H9 (cell line): ENCODE results near the gene ZNF407. TPM values are rescaled to one million over a fixed set of nuclear protein-coding genes. Genes with fewer than 3 reads are reported as not detected.

Source experiments
- DNase-seq: peaks from one replicate; pipeline ENCODE4 v3.0.0-alpha.2; 2017
- H2AFZ ChIP-seq: one replicate; pipeline ENCODE4 v1.6.1; 2013; ENCODE audit warnings: mild to moderate bottlenecking, low read length, control low read depth, moderate library complexity
- H2AK5ac ChIP-seq: 2 replicates; pipeline ENCODE4 v1.6.1; 2013; ENCODE audit warnings: low read length, control low read depth, mixed read lengths; ENCODE audit not compliant: insufficient read length
- H2BK120ac ChIP-seq: one replicate; pipeline ENCODE4 v1.6.1; 2013; ENCODE audit warnings: low read depth, mild to moderate bottlenecking, low read length, control low read depth, inconsistent platforms; ENCODE audit not compliant: poor library complexity, severe bottlenecking
- H2BK12ac ChIP-seq: 2 replicates; pipeline ENCODE4 v1.6.1; 2013; ENCODE audit warnings: low read length, control low read depth, mixed read lengths, low read depth; ENCODE audit not compliant: insufficient read length
- H2BK15ac ChIP-seq: 2 replicates; pipeline ENCODE4 v1.6.1; 2013; ENCODE audit warnings: low read depth, low read length, control low read depth
- H2BK20ac ChIP-seq: one replicate; pipeline ENCODE4 v1.6.1; 2013; ENCODE audit warnings: low read depth, mild to moderate bottlenecking, low read length, control low read depth, inconsistent platforms; ENCODE audit not compliant: poor library complexity, severe bottlenecking
- H2BK5ac ChIP-seq: 2 replicates; pipeline ENCODE4 v1.6.1; 2013; ENCODE audit warnings: low read length, control low read depth, mixed read lengths; ENCODE audit not compliant: insufficient read length
- H3K14ac ChIP-seq: 2 replicates; pipeline ENCODE4 v1.6.1; 2013; ENCODE audit warnings: low read length, control low read depth; ENCODE audit not compliant: insufficient read depth
- H3K18ac ChIP-seq: 2 replicates; pipeline ENCODE4 v1.6.1; 2013; ENCODE audit warnings: low read depth, mild to moderate bottlenecking, mixed read lengths, low read length, control low read depth; ENCODE audit not compliant: insufficient read length
- H3K23ac ChIP-seq: 2 replicates; pipeline ENCODE4 v1.6.1; 2013; ENCODE audit warnings: low read length, control low read depth, mixed read lengths, low read depth; ENCODE audit not compliant: insufficient read length
- H3K23me2 ChIP-seq: 2 replicates; pipeline ENCODE4 v1.6.1; 2013; ENCODE audit warnings: low read depth, mild to moderate bottlenecking, mixed read lengths, low read length, control low read depth; ENCODE audit not compliant: insufficient read length, poor library complexity, severe bottlenecking
- H3K27ac ChIP-seq: 2 replicates; pipeline ENCODE4 v1.5.1; 2013; ENCODE audit warnings: low read length, control low read depth, mixed read lengths, low read depth; ENCODE audit not compliant: insufficient read length
- H3K27me3 ChIP-seq: 2 replicates; pipeline ENCODE4 v1.6.1; 2013; ENCODE audit warnings: low read length, control low read depth, inconsistent platforms; ENCODE audit not compliant: insufficient read depth
- H3K4ac ChIP-seq: 2 replicates; pipeline ENCODE4 v1.6.1; 2013; ENCODE audit warnings: low read depth, mild to moderate bottlenecking, control low read depth, inconsistent platforms, low read length, moderate library complexity
- H3K4me1 ChIP-seq: 2 replicates; pipeline ENCODE4 v1.6.1; 2013; ENCODE audit warnings: low read length, control low read depth, inconsistent platforms; ENCODE audit not compliant: insufficient read depth
- H3K4me2 ChIP-seq: 2 replicates; pipeline ENCODE4 v1.6.1; 2013; ENCODE audit warnings: low read length, control low read depth, mixed read lengths; ENCODE audit not compliant: insufficient read length, insufficient read depth
- H3K56ac ChIP-seq: 2 replicates; pipeline ENCODE4 v1.6.1; 2013; ENCODE audit warnings: low read depth, mild to moderate bottlenecking, mixed read lengths, low read length, control low read depth; ENCODE audit not compliant: insufficient read length
- H3K79me1 ChIP-seq: 2 replicates; pipeline ENCODE4 v1.6.1; 2013; ENCODE audit warnings: low read depth, mild to moderate bottlenecking, moderate library complexity, low read length, control low read depth, inconsistent platforms; ENCODE audit not compliant: insufficient read depth, poor library complexity, severe bottlenecking
- H3K79me2 ChIP-seq: 2 replicates; pipeline ENCODE4 v1.6.1; 2013; ENCODE audit warnings: low read length, control low read depth, inconsistent platforms; ENCODE audit not compliant: insufficient read depth
- H3K9ac ChIP-seq: 2 replicates; pipeline ENCODE4 v1.6.1; 2013; ENCODE audit warnings: low read length, control low read depth, mixed read lengths; ENCODE audit not compliant: insufficient read length; ENCODE audit errors: extremely low read depth
- H3K9me3 ChIP-seq: one replicate; pipeline ENCODE4 v1.6.1; 2013; ENCODE audit warnings: low read depth, low read length, inconsistent platforms; ENCODE audit not compliant: control insufficient read depth
- H3T11ph ChIP-seq: one replicate; pipeline ENCODE4 v1.6.1; 2013; ENCODE audit warnings: mild to moderate bottlenecking, low read length, control low read depth, inconsistent platforms
- H4K20me1 ChIP-seq: one replicate; pipeline ENCODE4 v1.6.1; 2013; ENCODE audit not compliant: control insufficient read depth, insufficient read length, insufficient read depth
- H4K5ac ChIP-seq: 2 replicates; pipeline ENCODE4 v1.6.1; 2013; ENCODE audit warnings: low read depth, mild to moderate bottlenecking, mixed read lengths, low read length, control low read depth; ENCODE audit not compliant: insufficient read length
- H4K8ac ChIP-seq: replicated peaks from 2 replicates; pipeline ENCODE4 v1.6.1; 2013; ENCODE audit warnings: low read length, control low read depth, mixed read lengths, low read depth; ENCODE audit not compliant: insufficient read length
- H4K91ac ChIP-seq: 2 replicates; pipeline ENCODE4 v1.6.1; 2013; ENCODE audit warnings: low read depth, mild to moderate bottlenecking, moderate library complexity, mixed read lengths, low read length, control low read depth; ENCODE audit not compliant: insufficient read length
- H3K27ac Mint-ChIP-seq, 3 experiments: 2 replicates in 2 of 3; 3 replicates in 1 of 3; pipeline ENCODE4 v1.8.0; 2020 to 2021; ENCODE audit warnings: mixed read lengths in 3 of 3, mild to moderate bottlenecking in 1 of 3, moderate library complexity in 1 of 3
- H3K27me3 Mint-ChIP-seq: 2 replicates; pipeline ENCODE4 v1.8.0; 2021; ENCODE audit warnings: low read depth, mild to moderate bottlenecking, moderate library complexity, mixed read lengths
- H3K36me3 Mint-ChIP-seq, 3 experiments: 2 replicates in 2 of 3; 3 replicates in 1 of 3; pipeline ENCODE4 v1.8.0; 2020 to 2021; ENCODE audit warnings: low read depth in 3 of 3, mixed read lengths in 3 of 3; ENCODE audit not compliant: insufficient read depth in 1 of 3
- H3K4me1 Mint-ChIP-seq, 2 experiments: 2 replicates each; pipeline ENCODE4 v1.8.0; 2020; ENCODE audit warnings: mixed read lengths in 2 of 2
- H3K4me3 Mint-ChIP-seq, 2 experiments: 2 replicates in 1 of 2; 3 replicates in 1 of 2; pipeline ENCODE4 v1.8.0; 2020 to 2021; ENCODE audit warnings: mild to moderate bottlenecking in 2 of 2, mixed read lengths in 2 of 2, moderate library complexity in 1 of 2
- H3K9me3 Mint-ChIP-seq, 2 experiments: 2 replicates in 1 of 2; 3 replicates in 1 of 2; pipeline ENCODE4 v1.8.0; 2020; ENCODE audit warnings: mild to moderate bottlenecking in 2 of 2, mixed read lengths in 2 of 2, moderate library complexity in 1 of 2
- CTCF ChIP-seq: fragments of 200-600 bp; sonication (generic); conservative IDR thresholded peaks from 3 replicates; pipeline ENCODE4 v1.8.0; 2021; ENCODE audit warnings: antibody characterized with exemption, mild to moderate bottlenecking
- WGBS: extraction: QIAGEN DNeasy Blood & Tissue Kit; methylation state at CpG from one replicate; pipeline ENCODE4 v1.1.7; 2013; ENCODE audit warnings: missing lambda C conversion rate, low lambda C conversion rate, mixed read lengths; ENCODE audit not compliant: insufficient read length; ENCODE audit errors: extremely low coverage; 5-methylcytosine and 5-hydroxymethylcytosine counted together
- total RNA-seq: library from RNA; stranded (reverse); gene quantifications from 2 replicates; pipeline ENCODE4 v1.2.1, GENCODE V29; 2021

The ZNF407 gene
- total RNA-seq, 1 experiment from 2014 or later = 8.7 TPM

- Histone ChIP-seq H2AFZ (no peak overlapping the region), H2BK120ac (no peak overlapping the region), H3K79me1 (no peaks in the 10 kb centered on the region), H4K91ac (no peak overlapping the region), H3T11ph (no peak overlapping the region), H3K9ac (no peak overlapping the region), H2AK5ac (no peak overlapping the region), H3K4ac (no peak overlapping the region), H3K27me3 (no peaks in the 10 kb centered on the region), H2BK20ac (no peak overlapping the region), H4K20me1 (no peaks in the 10 kb centered on the region), H2BK12ac (no peak overlapping the region), H3K79me2 (no peaks in the 10 kb centered on the region), H3K14ac (no peak overlapping the region), H3K27ac (no peak overlapping the region), H2BK15ac (no peak overlapping the region), H4K5ac (no peak overlapping the region), H3K4me2 (no peak overlapping the region), H2BK5ac (no peak overlapping the region), H4K8ac (no peak overlapping the region), H3K9me3 (no peaks in the 10 kb centered on the region), H3K4me1 (peaks cover 6% of the 10 kb centered on the region; the same call in 1 of the 2 replicates), H3K18ac (no peak overlapping the region), H3K56ac (no peak overlapping the region), H3K23me2 (no peaks in the 10 kb centered on the region), H3K23ac (no peak overlapping the region)
- H3K27ac Mint-ChIP-seq = no peak overlapping the region; a peak in 1 of 7 replicates
- no peaks in the 10 kb centered on the region for H3K27me3 Mint-ChIP-seq
- no peaks in the 10 kb centered on the region for H3K9me3 Mint-ChIP-seq
- H3K4me1 Mint-ChIP-seq = peaks cover 29 to 42% of the 10 kb centered on the region in 2 experiments
- H3K4me3 Mint-ChIP-seq = no peak overlapping the region
- WGBS = no CpG with 5 or more reads among the region's 6 CpGs
- TF ChIP-seq CTCF = no peak
- DNase-seq = no peak
- no peaks in the 10 kb centered on the region for H3K36me3 Mint-ChIP-seq
Observed at GRCh38 chr18:74806073-74806472, 208.4 kb downstream of the ZNF407 start.
